ENCODE data around the gene BTBD8.
A peak's percentile ranks its signal among the peaks of the same experiment; 100 is the strongest.

Gene BTBD8

GRCh38 chr1:92192246-92192645 is 112.1 kb downstream of the BTBD8 start:
- Mint-ChIP-seq H3K36me3 (ENCODE audit: low read depth) (no peaks in the 10 kb centered on the region), H3K9me3 (no peaks in the 10 kb centered on the region), H3K4me3 (no peak overlapping the region), H3K27ac (no peak overlapping the region), H3K4me1 (ENCODE audit: low read depth) (peaks cover 4% of the 10 kb centered on the region), H3K27me3 (no peaks in the 10 kb centered on the region)
- no peak for DNase-seq

- Mint-ChIP-seq H3K36me3 (ENCODE audit: low read depth) (no peaks in the 10 kb centered on the region), H3K4me1 (ENCODE audit: low read depth) (peaks cover 4% of the 10 kb centered on the region), H3K9me3 (no peaks in the 10 kb centered on the region), H3K27ac (no peak overlapping the region), H3K4me3 (no peak overlapping the region), H3K27me3 (no peaks in the 10 kb centered on the region)
- no peak for DNase-seq
Observed at GRCh38 chr1:92194511-92194910, 114.4 kb downstream of the BTBD8 start.

- peak overlapping the region; percentile 42 for H3K27ac Mint-ChIP-seq
- no peak for DNase-seq
- H3K27me3 Mint-ChIP-seq, result no peaks in the 10 kb centered on the region
- peaks cover 3% of the 10 kb centered on the region for H3K9me3 Mint-ChIP-seq
- no peak overlapping the region for H3K4me3 Mint-ChIP-seq
- H3K4me1 Mint-ChIP-seq (ENCODE audit: low read depth), result peaks cover 21% of the 10 kb centered on the region
- no peaks in the 10 kb centered on the region for H3K36me3 Mint-ChIP-seq (ENCODE audit: low read depth)
Observed at GRCh38 chr1:92201973-92202372, 121.8 kb downstream of the BTBD8 start.

GRCh38 chr1:92203105-92203504 is 123.0 kb downstream of the BTBD8 start:
- peaks cover 20% of the 10 kb centered on the region for H3K4me1 Mint-ChIP-seq (ENCODE audit: low read depth)
- no peak overlapping the region for H3K4me3 Mint-ChIP-seq
- no peaks in the 10 kb centered on the region for H3K36me3 Mint-ChIP-seq (ENCODE audit: low read depth)
- no peaks in the 10 kb centered on the region for H3K27me3 Mint-ChIP-seq
- H3K9me3 Mint-ChIP-seq, result peaks cover 3% of the 10 kb centered on the region
- H3K27ac Mint-ChIP-seq, result peak overlapping the region; percentile 34
- DNase-seq, result no peak

- Mint-ChIP-seq H3K4me3 (no peak overlapping the region), H3K4me1 (ENCODE audit: low read depth) (peaks cover 15% of the 10 kb centered on the region), H3K9me3 (no peaks in the 10 kb centered on the region), H3K27me3 (no peaks in the 10 kb centered on the region), H3K36me3 (ENCODE audit: low read depth) (no peaks in the 10 kb centered on the region), H3K27ac (no peak overlapping the region)
- no peak for DNase-seq
Observed at GRCh38 chr1:92210701-92211100, 130.6 kb downstream of the BTBD8 start.

- no peak for DNase-seq
- H3K9me3 Mint-ChIP-seq, result no peaks in the 10 kb centered on the region
- H3K27ac Mint-ChIP-seq, result no peak overlapping the region
- H3K4me3 Mint-ChIP-seq, result no peak overlapping the region
- no peaks in the 10 kb centered on the region for H3K36me3 Mint-ChIP-seq (ENCODE audit: low read depth)
- peaks cover 15% of the 10 kb centered on the region for H3K4me1 Mint-ChIP-seq (ENCODE audit: low read depth)
- no peaks in the 10 kb centered on the region for H3K27me3 Mint-ChIP-seq
Observed at GRCh38 chr1:92211166-92211565, 131.0 kb downstream of the BTBD8 start.

- DNase-seq, result no peak
- Mint-ChIP-seq H3K36me3 (ENCODE audit: low read depth) (no peaks in the 10 kb centered on the region), H3K9me3 (no peaks in the 10 kb centered on the region), H3K4me1 (ENCODE audit: low read depth) (no peaks in the 10 kb centered on the region), H3K27me3 (no peaks in the 10 kb centered on the region), H3K27ac (no peak within 1 kb of the TSS), H3K4me3 (no peak within 1 kb of the TSS)
Observed at GRCh38 chr1:92217721-92218120, 137.6 kb downstream of the BTBD8 start, which contains the start of gene C1orf146. TSS of gene C1orf146 (plus strand) at chr1:92217915. CDS start at chr1:92231421, 13,506 bp downstream.

- Mint-ChIP-seq H3K4me3 (no peak overlapping the region), H3K36me3 (ENCODE audit: low read depth) (no peaks in the 10 kb centered on the region), H3K27ac (no peak overlapping the region), H3K9me3 (no peaks in the 10 kb centered on the region), H3K4me1 (ENCODE audit: low read depth) (no peaks in the 10 kb centered on the region), H3K27me3 (no peaks in the 10 kb centered on the region)
- DNase-seq, result no peak
Observed at GRCh38 chr1:92218559-92218958, 138.4 kb downstream of the BTBD8 start.

- no peak overlapping the region for H3K4me3 Mint-ChIP-seq
- no peaks in the 10 kb centered on the region for H3K36me3 Mint-ChIP-seq (ENCODE audit: low read depth)
- no peak for DNase-seq
- no peaks in the 10 kb centered on the region for H3K4me1 Mint-ChIP-seq (ENCODE audit: low read depth)
- no peak overlapping the region for H3K27ac Mint-ChIP-seq
- no peaks in the 10 kb centered on the region for H3K9me3 Mint-ChIP-seq
- H3K27me3 Mint-ChIP-seq, result no peaks in the 10 kb centered on the region
Observed at GRCh38 chr1:92219028-92219427, 138.9 kb downstream of the BTBD8 start.

GRCh38 chr1:92228401-92228800 is 148.3 kb downstream of the BTBD8 start:
- DNase-seq, result no peak
- H3K36me3 Mint-ChIP-seq (ENCODE audit: low read depth), result no peaks in the 10 kb centered on the region
- no peaks in the 10 kb centered on the region for H3K4me1 Mint-ChIP-seq (ENCODE audit: low read depth)
- H3K4me3 Mint-ChIP-seq, result no peak overlapping the region
- H3K27ac Mint-ChIP-seq, result no peak overlapping the region
- no peaks in the 10 kb centered on the region for H3K9me3 Mint-ChIP-seq
- H3K27me3 Mint-ChIP-seq, result no peaks in the 10 kb centered on the region

GRCh38 chr1:92230736-92231135 is 150.6 kb downstream of the BTBD8 start:
- Mint-ChIP-seq H3K4me3 (no peak overlapping the region), H3K36me3 (ENCODE audit: low read depth) (no peaks in the 10 kb centered on the region), H3K9me3 (no peaks in the 10 kb centered on the region), H3K4me1 (ENCODE audit: low read depth) (no peaks in the 10 kb centered on the region), H3K27ac (no peak overlapping the region), H3K27me3 (no peaks in the 10 kb centered on the region)
- DNase-seq, result no peak

Data from activated T-cell treated with anti-CD3 and anti-CD28 coated beads, Interleukin-2, amount 50 U/mL, for 24 hours (primary cell).